Measurements from ENCODE around the gene ZNF48. TPM values are rescaled to one million over a fixed set of nuclear protein-coding genes. Genes with fewer than 3 reads are reported as not detected.
A peak's percentile ranks its signal among the peaks of the same experiment; 100 is the strongest.

ZNF48 gene
- total RNA-seq, 2 donors from 2014 or later = 9.3 to 12.2 TPM

- Histone ChIP-seq H3K4me1 (peaks cover 33% of the 10 kb centered on the region), H3K4me3 (no peak overlapping the region), H3K36me3 (replicated peaks in 1 of 2; ENCODE audit: insufficient read depth in 1 of 2, low read depth in 2 of 2) (no peaks in the 10 kb centered on the region), H3K27ac (no peak overlapping the region), H3K9me3 (no peaks in the 10 kb centered on the region), H3K27me3 (no peaks in the 10 kb centered on the region)
- ATAC-seq = no peak
- TF ChIP-seq, protein P1, sequence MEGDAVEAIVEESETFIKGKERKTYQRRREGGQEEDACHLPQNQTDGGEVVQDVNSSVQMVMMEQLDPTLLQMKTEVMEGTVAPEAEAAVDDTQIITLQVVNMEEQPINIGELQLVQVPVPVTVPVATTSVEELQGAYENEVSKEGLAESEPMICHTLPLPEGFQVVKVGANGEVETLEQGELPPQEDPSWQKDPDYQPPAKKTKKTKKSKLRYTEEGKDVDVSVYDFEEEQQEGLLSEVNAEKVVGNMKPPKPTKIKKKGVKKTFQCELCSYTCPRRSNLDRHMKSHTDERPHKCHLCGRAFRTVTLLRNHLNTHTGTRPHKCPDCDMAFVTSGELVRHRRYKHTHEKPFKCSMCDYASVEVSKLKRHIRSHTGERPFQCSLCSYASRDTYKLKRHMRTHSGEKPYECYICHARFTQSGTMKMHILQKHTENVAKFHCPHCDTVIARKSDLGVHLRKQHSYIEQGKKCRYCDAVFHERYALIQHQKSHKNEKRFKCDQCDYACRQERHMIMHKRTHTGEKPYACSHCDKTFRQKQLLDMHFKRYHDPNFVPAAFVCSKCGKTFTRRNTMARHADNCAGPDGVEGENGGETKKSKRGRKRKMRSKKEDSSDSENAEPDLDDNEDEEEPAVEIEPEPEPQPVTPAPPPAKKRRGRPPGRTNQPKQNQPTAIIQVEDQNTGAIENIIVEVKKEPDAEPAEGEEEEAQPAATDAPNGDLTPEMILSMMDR (IDR thresholded peaks at IDR 0.05) = no peak
- TF ChIP-seq POLR2A (IDR thresholded peaks at IDR 0.05) = no peak
- WGBS, 2 donors = 82 to 94% methylated on average over 4 of the region's 4 CpGs
- intact Hi-C loops (cut with DNase I) = no loop called here
- DNase-seq = no peak
Measured at GRCh38 chr16:30366511-30366910, 28.7 kb upstream of the ZNF48 start.

DNA sequence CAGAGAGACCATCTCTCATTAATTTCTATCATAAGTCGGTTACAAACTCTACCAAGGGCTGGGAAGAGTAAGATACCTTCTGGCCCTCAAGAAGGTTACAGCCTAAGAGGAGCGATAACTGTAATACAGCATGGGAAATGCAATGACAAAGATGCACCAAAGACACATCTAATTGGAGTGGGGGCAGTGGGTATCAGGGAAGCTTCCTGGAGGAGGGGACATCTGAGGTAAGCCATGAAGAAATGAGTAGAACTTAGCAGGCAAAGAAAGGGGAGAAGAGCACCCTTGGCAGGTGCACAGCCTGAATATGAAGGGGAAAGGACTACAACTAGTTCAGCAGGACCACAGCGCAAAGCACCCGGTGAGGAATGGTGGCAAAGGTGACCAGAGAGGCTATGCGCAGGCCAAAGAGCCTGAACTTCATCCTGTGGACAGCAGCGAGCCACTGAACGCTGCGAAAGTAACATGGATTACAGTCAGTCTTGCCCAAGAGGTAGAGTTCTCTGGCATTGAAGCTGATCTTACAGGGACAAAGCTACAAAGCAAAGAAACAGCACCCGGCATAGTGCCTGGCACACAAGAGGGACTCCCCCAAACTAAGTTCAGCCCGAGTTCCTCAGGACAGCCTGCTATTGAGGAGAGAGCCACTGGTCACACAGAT lies 27.7 kb upstream of the ZNF48 start:
- Histone ChIP-seq H3K4me1 (peaks cover 43% of the 10 kb centered on the region), H3K9me3 (no peaks in the 10 kb centered on the region), H3K36me3 (replicated peaks in 1 of 2; ENCODE audit: insufficient read depth in 1 of 2, low read depth in 2 of 2) (no peaks in the 10 kb centered on the region), H3K4me3 (no peak overlapping the region), H3K27me3 (no peaks in the 10 kb centered on the region), H3K27ac (peak overlapping the region in 3 of 4 donors; percentile 67 to 76 (median 74))
- 44 to 53% methylated on average over 10 of the region's 10 CpGs for WGBS, 2 donors
- TF ChIP-seq POLR2A (IDR thresholded peaks at IDR 0.05) = no peak
- TF ChIP-seq, protein P1 (IDR thresholded peaks at IDR 0.05) = no peak
- intact Hi-C loops (cut with DNase I) = no loop called here
- no peak for ATAC-seq
- no peak for DNase-seq

GRCh38 chr16:30368122-30368791 lies 27.0 kb upstream of the ZNF48 start:
- peak in 1 of 4 donors; percentile 40 for DNase-seq
- H3K9me3 ChIP-seq = no peaks in the 10 kb centered on the region
- no peaks in the 10 kb centered on the region for H3K36me3 ChIP-seq (replicated peaks in 1 of 2; ENCODE audit: insufficient read depth in 1 of 2, low read depth in 2 of 2)
- 1 to 4% methylated on average over 8 of the region's 8 CpGs for WGBS, 2 donors
- peak overlapping the region in 3 of 4 donors; percentile 67 to 76 (median 74) for H3K27ac ChIP-seq
- intact Hi-C loops (cut with DNase I) = no loop called here
- no peak overlapping the region for H3K4me3 ChIP-seq
- peaks cover 50% of the 10 kb centered on the region for H3K4me1 ChIP-seq
- no peak for ATAC-seq
- no peaks in the 10 kb centered on the region for H3K27me3 ChIP-seq
- TF ChIP-seq, protein P1 (IDR thresholded peaks at IDR 0.05) = no peak
- TF ChIP-seq POLR2A (IDR thresholded peaks at IDR 0.05) = peak in 2 of 3 donors; percentile 13 to 15

DNA sequence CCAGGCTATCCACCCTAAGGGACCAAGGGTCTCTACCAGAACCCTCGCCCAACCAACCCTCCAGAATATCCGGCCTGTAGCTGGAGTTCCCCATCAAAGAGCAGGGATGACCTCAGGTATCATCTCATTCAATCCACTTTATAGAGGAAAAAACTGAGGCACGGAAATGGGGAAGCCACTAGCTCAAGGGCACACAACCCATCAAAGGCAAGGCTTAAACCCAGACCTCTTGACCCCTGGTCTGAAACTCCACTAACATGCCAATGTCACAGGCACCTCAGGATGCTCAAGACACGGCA lies 26.5 kb upstream of the ZNF48 start:
- DNase-seq = no peak
- intact Hi-C loops (cut with DNase I) = no loop called here
- TF ChIP-seq, protein P1 (IDR thresholded peaks at IDR 0.05) = no peak
- no peak for TF ChIP-seq POLR2A (IDR thresholded peaks at IDR 0.05)

More for the DNA sequence above, 26.5 kb upstream of the ZNF48 start:
- Histone ChIP-seq H3K4me1 (peaks cover 55% of the 10 kb centered on the region), H3K9me3 (no peaks in the 10 kb centered on the region), H3K27me3 (no peaks in the 10 kb centered on the region), H3K36me3 (replicated peaks in 1 of 2; ENCODE audit: insufficient read depth in 1 of 2, low read depth in 2 of 2) (no peaks in the 10 kb centered on the region), H3K4me3 (peak overlapping the region; percentile 20 to 29), H3K27ac (peak overlapping the region; percentile 15 to 76 (median 70))
- no peak for ATAC-seq
- WGBS, 2 donors = 8 to 12% methylated on average over 3 to 4 of the region's 4 CpGs
